CD1c-positive myeloid dendritic cell (primary cell): ENCODE data around the gene DSCAML1.
"Not testable (repeated sequence)": the region's sequence is repeated elsewhere in the genome, so short reads cannot be mapped to it uniquely, and the experiment has no call there.

Experiments
- DNase-seq: peaks from one replicate; pipeline ENCODE4 v3.0.0-alpha.2; 2016; ENCODE audit errors: extremely low spot score

Gene DSCAML1

GRCh38 chr11:117818041-117818873, 21.2 kb upstream of the DSCAML1 start:
- DNase-seq, result peak; percentile 79

GRCh38 chr11:117817368-117818040, 20.5 kb upstream of the DSCAML1 start:
- peak; percentile 92 for DNase-seq

GRCh38 chr11:117816846-117817367, 19.9 kb upstream of the DSCAML1 start:
- peak; percentile 62 for DNase-seq

- peak; percentile 18 for DNase-seq
Observed at GRCh38 chr11:117816151-117816741, 19.2 kb upstream of the DSCAML1 start.

- peak; percentile 96 for DNase-seq
Observed at GRCh38 chr11:117815262-117815803, 18.3 kb upstream of the DSCAML1 start.

- peak; percentile 71 for DNase-seq
Observed at GRCh38 chr11:117814766-117815261, 17.8 kb upstream of the DSCAML1 start.

- DNase-seq, result no peak
Observed at GRCh38 chr11:117814204-117814765, 17.3 kb upstream of the DSCAML1 start.

- DNase-seq, result not testable (repeated sequence)
Observed at GRCh38 chr11:117810056-117810451, 13.0 kb upstream of the DSCAML1 start.

- DNase-seq, result peak; percentile 79
Observed at GRCh38 chr11:117809236-117810055, 12.4 kb upstream of the DSCAML1 start.

- no peak for DNase-seq
Observed at GRCh38 chr11:117808784-117809183, 11.8 kb upstream of the DSCAML1 start.

- peak; percentile 81 for DNase-seq
Observed at GRCh38 chr11:117807482-117808327, 10.7 kb upstream of the DSCAML1 start.

GRCh38 chr11:117806846-117807245, 9.8 kb upstream of the DSCAML1 start:
- DNase-seq, result peak; percentile 75

- DNase-seq, result peak; percentile 72
Observed at GRCh38 chr11:117805045-117805444, 8.0 kb upstream of the DSCAML1 start.

GRCh38 chr11:117803896-117804295, 6.9 kb upstream of the DSCAML1 start:
- no peak for DNase-seq

GRCh38 chr11:117799634-117800033, 2.6 kb upstream of the DSCAML1 start:
- no peak for DNase-seq

- no peak for DNase-seq
Observed at GRCh38 chr11:117796456-117796871, 552 bp downstream of the DSCAML1 start.

GRCh38 chr11:117795638-117796455, 1.2 kb downstream of the DSCAML1 start:
- DNase-seq, result no peak

GRCh38 chr11:117794772-117795629, 2.0 kb downstream of the DSCAML1 start:
- DNase-seq, result no peak
